Colonic mucosa (tissue), 4 donors: ENCODE data around the gene FAM76B. TPM values are rescaled to one million over a fixed set of nuclear protein-coding genes. Genes with fewer than 3 reads are reported as not detected.

ENCODE experiments used
- DNase-seq: peaks from one replicate; pipeline ENCODE4 v3.0.0-alpha.2; 2020
- H3K27ac ChIP-seq: fragments of 200-600 bp; one replicate; pipeline ENCODE4 v1.8.0; 2021
- H3K27me3 ChIP-seq: fragments of 200-600 bp; one replicate; pipeline ENCODE4 v1.8.0; 2021
- H3K36me3 ChIP-seq: fragments of 200-600 bp; one replicate; pipeline ENCODE4 v1.8.0; 2021
- H3K4me1 ChIP-seq: fragments of 200-600 bp; one replicate; pipeline ENCODE4 v1.8.0; 2021; ENCODE audit warnings: mild to moderate bottlenecking
- H3K4me3 ChIP-seq: fragments of 200-600 bp; one replicate; pipeline ENCODE4 v1.8.0; 2021
- H3K9ac ChIP-seq, 2 donors: one replicate each; pipeline ENCODE4 v1.7.0; 2013; ENCODE audit warnings: control low read depth in 2 of 2, low read depth in 2 of 2, low read length in 2 of 2
- H3K9me3 ChIP-seq: fragments of 200-600 bp; one replicate; pipeline ENCODE4 v1.8.0; 2021
- intact Hi-C: fragments of 100-400 bp; cut with DNase I; formaldehyde crosslinking; loops from one replicate; pipeline ENCODE4 v1.14.1; 2022
- total RNA-seq, 2 donors: library from RNA; stranded (reverse); fragmentation: NEBNext Ultra II Directional in 1 of 2; extraction: Animal tissue kit (Norgen Biotek cat#: 25700) in 1 of 2; gene quantifications; one replicate each; pipeline ENCODE4 v1.2.1, GENCODE V29; 2021
- TF ChIP-seq, protein P1 (sequence below): fragments of 200-600 bp; IDR thresholded peaks from one replicate; pipeline ENCODE4 v1.8.0; 2022; ENCODE audit warnings: antibody characterized with exemption, mild to moderate bottlenecking
- donor health status: healthy.
- donor health status: DM: no; HTN: no; CAD: no.
- donor health status: DM: no; HTN: no; CAD: no.

FAM76B gene
- total RNA-seq, 2 donors from 2014 or later, result 17.5 to 22.1 TPM

DNA sequence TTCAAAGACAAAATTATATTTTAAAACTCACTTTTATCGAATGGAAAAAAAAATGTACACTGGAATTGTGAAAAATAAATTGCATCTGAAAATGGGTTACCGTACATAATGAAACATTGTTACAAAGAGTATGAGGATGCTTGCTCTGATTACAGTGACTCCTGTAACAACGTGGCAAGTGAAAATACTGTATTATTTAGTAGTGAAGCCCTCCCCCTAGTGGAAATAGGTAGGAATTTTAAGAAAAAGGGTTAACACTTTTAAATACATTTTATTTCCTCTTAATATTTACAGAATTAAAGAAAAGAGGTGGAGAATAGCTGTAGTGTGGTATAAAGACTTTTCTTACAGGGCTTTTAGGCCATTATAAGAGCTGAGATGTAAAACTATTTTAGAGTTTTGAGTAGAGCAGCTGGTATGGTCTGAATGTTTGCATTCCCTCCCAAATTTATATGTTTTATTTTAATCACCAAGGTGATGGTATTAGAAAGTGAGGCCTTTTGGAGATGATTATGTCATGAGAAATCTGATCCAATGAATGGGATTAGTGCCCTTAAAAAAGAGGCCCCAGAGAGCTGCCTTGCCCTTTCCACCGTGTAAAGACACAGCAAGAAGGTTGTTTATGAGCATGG lies 25.2 kb downstream of the FAM76B start:
- Histone ChIP-seq H3K36me3 (no peaks in the 10 kb centered on the region), H3K9ac (no peak overlapping the region), H3K4me3 (no peak overlapping the region), H3K27ac (no peak overlapping the region), H3K9me3 (no peaks in the 10 kb centered on the region), H3K4me1 (no peaks in the 10 kb centered on the region), H3K27me3 (no peaks in the 10 kb centered on the region)
- intact Hi-C loops, result loop anchor here (2.0 to 10.0 kb wide), 3 partner anchors 57 to 710 kb away; no protein-coding TSS in a partner anchor
- TF ChIP-seq, protein P1, sequence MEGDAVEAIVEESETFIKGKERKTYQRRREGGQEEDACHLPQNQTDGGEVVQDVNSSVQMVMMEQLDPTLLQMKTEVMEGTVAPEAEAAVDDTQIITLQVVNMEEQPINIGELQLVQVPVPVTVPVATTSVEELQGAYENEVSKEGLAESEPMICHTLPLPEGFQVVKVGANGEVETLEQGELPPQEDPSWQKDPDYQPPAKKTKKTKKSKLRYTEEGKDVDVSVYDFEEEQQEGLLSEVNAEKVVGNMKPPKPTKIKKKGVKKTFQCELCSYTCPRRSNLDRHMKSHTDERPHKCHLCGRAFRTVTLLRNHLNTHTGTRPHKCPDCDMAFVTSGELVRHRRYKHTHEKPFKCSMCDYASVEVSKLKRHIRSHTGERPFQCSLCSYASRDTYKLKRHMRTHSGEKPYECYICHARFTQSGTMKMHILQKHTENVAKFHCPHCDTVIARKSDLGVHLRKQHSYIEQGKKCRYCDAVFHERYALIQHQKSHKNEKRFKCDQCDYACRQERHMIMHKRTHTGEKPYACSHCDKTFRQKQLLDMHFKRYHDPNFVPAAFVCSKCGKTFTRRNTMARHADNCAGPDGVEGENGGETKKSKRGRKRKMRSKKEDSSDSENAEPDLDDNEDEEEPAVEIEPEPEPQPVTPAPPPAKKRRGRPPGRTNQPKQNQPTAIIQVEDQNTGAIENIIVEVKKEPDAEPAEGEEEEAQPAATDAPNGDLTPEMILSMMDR, result peak; percentile 39
- no peak for DNase-seq

DNA sequence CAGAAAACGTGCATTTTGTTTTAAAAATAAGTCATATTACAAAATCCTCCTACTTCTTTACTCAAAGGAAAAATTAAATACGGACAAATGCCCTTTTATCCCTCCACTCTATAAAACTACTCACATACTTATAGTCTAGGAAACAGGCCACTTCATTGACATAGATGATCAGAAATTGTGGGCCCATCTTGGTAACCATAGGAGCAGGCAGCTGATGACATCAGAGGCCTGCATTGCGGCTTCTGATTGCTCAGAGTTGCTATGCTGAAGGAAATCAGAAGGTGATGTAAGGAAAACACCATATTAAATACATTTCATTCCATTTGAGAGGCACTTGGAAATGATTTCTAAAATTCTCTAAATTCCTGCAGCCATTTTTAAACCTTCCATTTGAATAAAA lies 27.0 kb downstream of the FAM76B start:
- no peak overlapping the region for H3K9ac ChIP-seq
- no peaks in the 10 kb centered on the region for H3K27me3 ChIP-seq
- no peak for DNase-seq
- TF ChIP-seq, protein P1, result no peak
- no peaks in the 10 kb centered on the region for H3K9me3 ChIP-seq
- no peak overlapping the region for H3K27ac ChIP-seq
- intact Hi-C loops, result loop anchor here (5.0 to 10.0 kb wide), 2 partner anchors 55 to 708 kb away; no protein-coding TSS in a partner anchor
- no peak overlapping the region for H3K4me3 ChIP-seq
- no peaks in the 10 kb centered on the region for H3K4me1 ChIP-seq
- no peaks in the 10 kb centered on the region for H3K36me3 ChIP-seq

DNA sequence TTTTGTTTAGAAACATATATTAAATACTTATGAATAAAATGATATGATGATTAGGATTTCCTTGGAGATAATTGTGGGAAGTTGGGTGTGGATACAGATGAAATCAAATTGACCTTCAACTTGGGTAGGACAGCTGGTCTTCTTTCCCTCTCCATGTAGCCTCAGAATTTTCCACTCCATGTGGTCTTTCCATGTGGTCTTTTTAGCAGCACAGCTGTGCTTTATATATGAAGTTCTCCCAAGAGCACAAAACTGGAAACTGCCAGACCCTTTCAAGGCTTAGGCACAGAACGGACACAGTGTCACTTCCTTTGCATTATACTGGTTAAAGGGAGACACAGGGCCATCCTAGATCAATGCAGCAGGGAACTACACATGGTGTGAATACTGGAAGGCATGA lies 28.6 kb downstream of the FAM76B start:
- Histone ChIP-seq H3K4me1 (no peaks in the 10 kb centered on the region), H3K36me3 (no peaks in the 10 kb centered on the region), H3K4me3 (no peak overlapping the region), H3K9me3 (no peaks in the 10 kb centered on the region), H3K27ac (no peak overlapping the region), H3K27me3 (no peaks in the 10 kb centered on the region), H3K9ac (no peak overlapping the region)
- intact Hi-C loops, result loop anchor here (5.0 to 10.0 kb wide), 2 partner anchors 54 to 706 kb away; no protein-coding TSS in a partner anchor
- TF ChIP-seq, protein P1, result no peak
- DNase-seq, result no peak

DNA sequence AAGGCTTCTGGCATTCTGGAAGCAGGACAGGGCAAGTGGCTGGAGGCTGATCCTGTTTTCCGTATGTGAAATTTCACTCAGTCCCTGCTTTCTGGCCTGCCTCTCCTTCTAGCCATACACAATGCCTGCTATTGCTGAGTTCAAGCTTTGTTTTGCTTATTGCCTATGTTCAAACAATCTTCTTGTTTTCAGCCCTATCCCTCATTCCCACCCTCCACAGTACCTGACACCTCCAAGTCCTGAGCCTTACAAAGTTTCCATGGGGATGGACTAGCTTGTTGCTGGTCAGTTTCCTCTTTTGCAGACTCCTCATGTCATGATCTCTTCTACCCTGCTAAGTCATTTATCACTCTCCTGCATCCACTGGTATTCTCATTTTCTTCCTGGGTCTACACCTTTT lies 38.1 kb downstream of the FAM76B start:
- Histone ChIP-seq H3K9ac (no peak overlapping the region), H3K4me3 (no peak overlapping the region), H3K27ac (no peak overlapping the region), H3K4me1 (no peaks in the 10 kb centered on the region), H3K27me3 (no peaks in the 10 kb centered on the region), H3K36me3 (no peaks in the 10 kb centered on the region), H3K9me3 (no peaks in the 10 kb centered on the region)
- intact Hi-C loops, result no loop called here
- TF ChIP-seq, protein P1, result no peak
- no peak for DNase-seq

DNA sequence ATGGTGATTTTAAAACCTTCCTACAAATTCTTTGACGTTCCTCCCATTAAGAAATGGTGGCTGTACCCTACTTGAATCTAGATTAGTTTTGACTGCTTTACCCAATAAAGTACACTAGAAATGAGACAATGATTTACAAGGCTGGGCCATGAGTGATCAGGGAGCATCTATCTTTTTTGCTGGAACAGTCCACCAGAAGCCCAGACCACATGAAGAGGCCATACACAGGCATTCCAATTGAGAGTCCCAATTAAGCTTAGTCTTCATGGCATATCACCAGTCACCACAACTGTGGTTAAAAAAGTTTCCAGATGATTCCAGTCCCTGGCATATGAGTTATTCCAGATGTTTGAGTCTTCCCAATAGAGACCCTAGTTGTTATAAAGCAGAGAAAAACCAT lies 39.5 kb downstream of the FAM76B start:
- TF ChIP-seq, protein P1, result no peak
- Histone ChIP-seq H3K36me3 (no peaks in the 10 kb centered on the region), H3K4me1 (no peaks in the 10 kb centered on the region), H3K4me3 (no peak overlapping the region), H3K9ac (no peak overlapping the region), H3K27ac (no peak overlapping the region), H3K9me3 (no peaks in the 10 kb centered on the region), H3K27me3 (no peaks in the 10 kb centered on the region)
- intact Hi-C loops, result no loop called here
- DNase-seq, result no peak
